HG03342 (cell line): ENCODE measurements around the gene KCTD16.

Experiments used
- ATAC-seq: cut with Tn5 transposase; IDR thresholded peaks from one replicate; pipeline ENCODE4 v1.9.1; 2021; ENCODE audit warnings: mild to moderate bottlenecking, moderate library complexity; ENCODE audit not compliant: unreplicated experiment

KCTD16 gene

DNA sequence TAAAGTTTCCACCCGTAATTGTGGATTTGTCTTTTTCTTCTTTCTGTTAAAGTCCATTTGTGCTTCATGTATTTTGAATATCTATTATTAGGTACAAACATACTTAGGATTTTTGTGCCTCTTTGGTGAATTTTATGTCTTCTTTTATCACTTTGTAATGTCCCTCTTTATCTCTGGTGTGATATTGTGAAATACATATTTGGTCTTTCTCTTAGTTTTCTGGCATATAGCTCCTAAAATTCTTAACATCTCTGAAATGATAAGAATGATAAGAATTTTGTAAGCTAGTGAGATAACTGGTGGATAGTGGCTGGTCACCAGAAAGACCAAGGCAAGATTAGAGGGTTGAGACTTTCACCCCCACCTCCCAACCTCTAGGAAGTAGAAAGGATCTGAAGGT lies 111.1 kb downstream of the KCTD16 start:
- no peak for ATAC-seq

DNA sequence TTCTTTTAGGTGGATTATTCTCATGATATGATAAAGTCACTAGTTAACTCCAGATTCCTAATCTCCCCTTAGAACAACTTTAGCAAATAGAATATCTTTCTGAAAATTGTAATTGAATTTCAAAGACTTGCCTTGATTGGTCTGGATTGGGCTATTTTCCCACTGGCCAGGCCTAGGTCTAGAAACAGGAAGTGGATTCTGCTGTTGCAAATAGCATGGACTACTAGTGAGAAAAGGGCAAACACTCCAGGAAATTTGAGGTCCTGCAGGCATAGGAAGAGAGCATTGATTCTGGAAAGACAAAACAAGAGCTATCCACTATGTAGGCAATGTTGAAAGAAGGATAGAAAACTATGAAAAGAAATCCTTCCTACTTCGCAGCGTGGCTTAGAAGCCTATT lies 113.4 kb downstream of the KCTD16 start:
- no peak for ATAC-seq

DNA sequence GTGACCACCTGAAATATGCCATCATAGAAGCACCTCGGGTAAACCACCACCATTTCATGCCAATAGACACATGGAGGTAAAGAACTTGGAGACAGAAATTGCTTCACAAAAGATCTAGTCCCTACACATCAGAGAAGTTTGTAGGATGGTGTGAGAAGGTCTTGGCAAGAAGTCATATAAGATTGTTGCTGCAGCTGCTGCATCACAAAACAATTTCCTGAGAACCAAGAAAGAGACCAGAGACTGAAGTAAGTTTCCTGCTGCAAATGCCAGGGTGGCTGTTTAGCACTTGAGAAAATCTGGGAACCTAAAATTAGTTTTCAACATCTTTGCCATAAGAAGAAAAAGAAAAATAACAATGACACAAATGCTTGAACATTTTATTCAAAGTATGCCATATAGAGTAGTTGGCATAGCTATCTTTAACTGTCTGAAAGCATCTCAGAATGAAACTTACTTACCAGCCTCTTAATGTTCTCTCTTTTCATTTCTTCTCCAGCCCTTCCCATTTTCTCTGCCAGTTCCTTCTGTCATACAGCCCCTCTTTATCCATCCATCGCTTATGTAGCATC lies 114.3 kb downstream of the KCTD16 start:
- ATAC-seq: no peak

DNA sequence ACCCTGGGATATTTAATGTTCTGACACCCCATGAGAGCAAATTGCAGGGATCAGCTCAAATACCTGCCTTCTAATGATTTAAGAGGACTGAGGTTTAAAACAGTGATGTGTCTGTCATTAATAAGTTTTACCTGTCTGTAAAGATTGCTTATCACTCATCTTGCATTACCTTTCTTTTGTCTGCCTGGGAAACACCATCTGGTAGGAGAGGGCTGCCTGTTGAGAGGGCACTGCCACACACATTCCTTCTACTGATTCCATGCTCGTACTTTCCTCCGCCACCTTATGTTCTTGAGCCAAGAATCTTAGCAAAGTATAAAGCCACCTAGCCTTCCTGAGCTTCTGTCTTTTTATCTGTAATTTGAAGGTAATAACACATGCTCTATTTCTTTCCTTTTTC lies 118.6 kb downstream of the KCTD16 start:
- ATAC-seq: no peak

DNA sequence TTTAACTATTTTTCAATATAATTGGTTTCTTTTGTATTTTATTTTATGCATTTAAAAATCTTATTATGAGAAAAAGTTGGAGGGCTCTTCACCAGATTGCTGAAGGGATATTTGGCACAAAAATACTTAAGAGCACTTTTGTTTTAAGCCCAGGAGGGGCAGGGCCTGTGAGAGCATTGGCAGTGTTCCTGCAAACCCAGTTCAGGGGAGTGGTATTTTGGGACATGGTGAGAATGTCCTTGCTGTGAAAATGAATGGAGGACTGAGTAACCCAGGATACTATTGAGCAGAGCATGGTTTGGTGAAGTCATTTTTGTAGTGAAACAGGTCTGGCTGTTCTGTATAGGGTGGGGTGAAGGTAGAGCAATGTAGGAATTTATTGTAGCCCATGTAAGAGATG lies 121.4 kb downstream of the KCTD16 start:
- ATAC-seq: no peak

DNA sequence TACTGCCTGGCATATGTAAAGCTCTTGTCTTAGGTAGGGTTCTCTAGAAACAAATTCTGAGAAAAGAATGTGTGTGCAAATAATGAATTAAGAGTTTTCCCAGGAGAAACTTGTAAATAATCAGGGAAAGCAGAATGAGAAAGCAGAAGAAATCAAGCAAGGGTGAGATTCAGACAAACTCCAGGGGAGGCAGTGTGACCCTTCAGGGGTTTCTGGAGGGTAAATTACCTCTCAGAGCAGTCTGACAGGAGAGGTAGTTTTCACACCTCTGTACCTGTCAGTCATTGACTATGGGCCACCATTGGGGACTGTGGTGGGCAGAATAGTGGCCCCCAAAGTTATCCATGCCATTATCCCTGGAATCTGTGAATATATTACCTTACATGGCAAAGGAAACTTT lies 124.6 kb downstream of the KCTD16 start:
- ATAC-seq: no peak

DNA sequence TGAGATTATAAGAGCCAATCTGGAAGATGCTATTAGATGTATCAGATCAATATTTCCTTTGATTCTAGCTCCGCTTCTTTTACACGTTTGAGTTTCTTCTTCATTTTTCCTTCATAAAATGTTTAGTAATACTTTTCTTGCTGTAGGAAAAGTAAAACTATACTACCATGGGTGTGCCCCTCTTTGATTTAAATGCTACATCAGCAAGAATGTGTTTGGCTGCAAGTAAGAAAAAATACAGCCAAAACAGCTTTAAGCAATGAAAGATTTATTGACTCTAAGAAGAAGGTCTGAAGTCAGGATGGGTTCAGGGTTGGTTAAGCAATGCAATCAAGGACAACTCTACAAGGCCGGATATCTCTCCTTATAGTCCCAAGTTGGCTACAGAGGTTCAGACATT lies 126.4 kb downstream of the KCTD16 start:
- ATAC-seq: no peak

DNA sequence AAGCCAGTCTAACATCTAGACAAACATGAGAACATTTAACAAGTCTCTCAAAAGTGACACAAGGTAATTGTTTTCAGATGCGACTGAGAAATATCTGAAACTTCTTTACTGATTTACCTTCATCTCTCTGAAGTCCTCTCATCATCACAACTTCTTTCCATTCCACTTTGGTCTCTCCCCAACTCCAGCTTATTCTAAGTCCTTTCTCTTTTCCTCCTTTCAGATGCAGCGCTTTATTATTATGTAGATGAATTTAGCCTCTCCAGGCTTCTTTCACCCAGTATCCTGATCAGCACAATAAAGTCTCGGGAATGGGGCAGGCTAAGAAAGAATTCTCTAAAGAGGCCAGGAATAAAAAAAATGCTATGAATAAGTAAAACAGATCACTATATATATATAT lies 128.0 kb downstream of the KCTD16 start:
- ATAC-seq: no peak

DNA sequence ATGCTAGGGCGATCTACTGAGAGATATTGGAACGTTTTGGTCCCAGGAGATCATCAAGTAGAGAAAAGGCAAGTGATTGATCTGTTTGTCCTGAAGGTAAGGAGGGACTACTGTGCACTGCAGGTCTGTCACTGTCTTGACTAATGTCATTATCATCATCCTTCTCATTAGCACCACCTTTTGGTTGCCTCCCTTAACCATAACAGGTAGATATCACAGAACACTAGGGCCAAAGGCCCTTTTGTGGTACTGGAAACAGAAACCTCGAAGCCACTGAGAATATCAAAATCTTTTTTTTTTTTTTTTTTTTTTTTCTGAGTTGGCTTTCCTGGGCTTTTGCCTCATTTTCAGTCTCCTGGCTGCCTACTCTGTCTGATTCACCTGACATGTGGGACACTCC lies 134.0 kb downstream of the KCTD16 start:
- no peak for ATAC-seq

DNA sequence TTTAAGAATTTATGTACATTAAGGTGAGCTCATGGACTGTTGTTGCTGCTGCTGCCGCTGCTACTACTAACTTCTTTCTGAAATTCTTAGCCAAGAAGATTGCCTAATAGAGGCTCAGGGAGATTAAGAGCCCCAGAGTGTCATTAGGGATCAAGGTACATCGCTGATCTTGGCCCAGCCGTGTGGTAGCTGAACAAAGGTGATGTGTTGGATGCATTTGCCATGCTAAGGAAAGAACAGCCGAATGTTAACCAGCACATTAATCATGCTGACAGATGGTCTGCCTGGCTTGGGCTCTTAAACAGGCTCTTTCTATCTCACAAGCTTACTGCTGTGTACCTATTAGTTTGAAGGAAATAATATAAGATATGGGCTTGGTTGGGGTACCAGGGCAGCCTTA lies 137.1 kb downstream of the KCTD16 start:
- no peak for ATAC-seq

DNA sequence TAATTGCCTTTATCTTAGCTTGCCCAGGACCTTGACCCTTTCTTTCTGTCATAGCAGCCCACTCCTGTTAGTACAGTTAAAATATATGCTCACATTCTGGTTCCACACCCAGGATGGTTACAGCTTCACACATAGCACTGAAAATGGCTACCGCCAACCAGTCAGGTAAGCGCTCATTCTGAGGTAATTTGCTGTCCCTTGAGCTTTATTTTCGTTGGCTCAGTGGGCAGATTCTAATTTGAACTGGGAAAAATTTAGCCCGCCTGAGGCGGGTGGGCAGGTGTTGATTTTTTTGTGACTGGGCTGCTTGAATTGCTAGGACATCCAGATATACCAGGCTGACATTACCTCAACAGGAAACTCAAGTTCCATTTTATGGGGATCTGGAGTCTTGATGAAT lies 137.5 kb downstream of the KCTD16 start:
- ATAC-seq: no peak

DNA sequence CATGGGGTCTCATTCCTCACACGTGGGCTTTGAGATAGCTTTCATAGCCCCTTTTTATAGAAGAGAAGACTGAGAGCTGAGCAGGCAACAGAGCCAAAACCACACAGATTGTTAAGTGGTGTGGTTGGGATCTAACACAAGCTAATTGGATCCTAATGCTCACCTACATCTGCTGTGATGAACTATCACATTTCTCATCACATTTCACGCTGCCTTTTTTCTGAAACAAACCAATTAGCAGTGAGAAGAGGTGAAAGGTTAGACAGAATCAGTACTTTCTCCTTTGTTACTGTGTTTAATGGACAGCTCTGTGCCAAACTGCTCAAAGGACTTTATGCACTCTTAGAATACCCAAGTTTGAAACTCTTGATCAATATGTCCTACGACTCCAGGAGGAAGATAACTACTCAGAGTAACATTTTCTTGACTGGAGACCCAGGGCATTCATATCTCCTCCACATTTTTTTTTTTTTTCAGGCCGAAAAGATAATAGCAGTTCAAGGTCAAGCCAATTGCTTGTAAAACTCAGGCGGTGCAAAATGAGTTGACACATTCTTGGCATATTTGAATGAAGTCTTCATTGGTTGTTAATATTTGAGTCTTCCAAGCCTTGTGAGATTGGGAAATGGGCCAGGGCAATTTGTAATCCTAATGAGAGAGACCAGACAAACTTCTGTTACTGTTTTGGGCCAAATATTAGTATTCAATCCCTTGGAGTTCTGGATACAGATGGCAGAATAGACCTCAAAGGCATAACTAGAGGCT lies 138.4 kb downstream of the KCTD16 start:
- no peak for ATAC-seq

DNA sequence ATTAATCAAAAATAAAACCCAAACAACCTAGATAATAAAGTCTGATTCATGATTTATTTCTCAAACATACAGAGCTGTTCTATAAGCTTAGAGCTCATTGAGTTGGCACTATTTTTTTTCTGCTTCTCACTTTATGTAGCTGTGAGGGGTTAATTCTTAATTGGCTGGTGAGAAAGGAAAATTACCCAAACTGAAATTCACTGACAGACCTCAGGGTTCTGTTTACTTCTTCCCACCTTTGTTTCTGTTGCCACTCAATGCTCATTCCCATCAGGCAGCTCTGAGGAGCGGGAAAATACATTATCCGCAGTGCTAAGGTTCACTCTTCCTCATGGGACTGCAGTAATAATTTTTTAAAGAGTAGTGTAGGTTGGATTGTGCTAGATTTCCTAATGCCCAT lies 139.9 kb downstream of the KCTD16 start:
- no peak for ATAC-seq

DNA sequence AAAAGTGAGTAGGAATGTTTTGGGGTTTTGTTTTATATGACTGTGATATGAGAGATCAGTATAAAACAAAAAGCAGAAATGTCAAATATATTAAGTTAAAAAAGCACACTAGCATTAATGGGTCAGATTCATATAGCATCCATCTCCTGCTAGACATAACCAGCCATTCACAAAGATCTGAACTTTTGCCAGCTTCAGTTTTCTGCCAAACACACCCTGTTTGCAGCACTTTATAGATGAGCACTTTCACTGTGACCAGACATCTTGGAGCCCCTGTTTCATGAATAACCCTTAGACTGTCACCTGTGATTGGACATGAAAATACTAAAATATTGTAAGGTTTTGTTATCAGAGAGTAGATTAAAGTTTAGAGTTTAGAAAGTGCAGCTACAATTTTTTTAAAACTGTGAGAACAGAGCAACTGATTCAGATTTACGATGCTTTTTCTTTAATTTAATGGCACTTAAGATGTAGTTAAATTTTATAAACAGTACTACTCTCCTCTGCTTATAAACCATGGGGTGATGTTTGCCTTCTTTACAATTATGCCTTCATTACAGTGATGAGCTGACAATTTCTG lies 142.6 kb downstream of the KCTD16 start:
- no peak for ATAC-seq

DNA sequence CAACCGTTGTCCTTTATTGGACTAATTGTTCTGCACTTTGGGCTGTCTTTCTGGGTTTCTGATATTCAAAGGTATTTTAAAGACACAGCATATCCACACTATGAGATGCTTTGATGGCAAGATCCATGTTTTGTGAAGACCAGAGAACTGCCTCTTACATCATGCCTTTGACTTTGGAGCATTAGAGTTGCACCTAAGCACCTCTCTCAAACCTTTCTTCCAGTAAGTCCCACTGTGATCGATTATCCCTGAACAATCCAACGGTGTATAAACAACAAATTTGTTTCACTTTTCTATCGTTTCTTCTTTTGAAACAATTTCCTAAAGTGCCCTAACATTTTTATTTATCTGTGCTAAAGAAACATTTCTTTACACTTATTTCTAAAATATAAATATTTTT lies 144.4 kb downstream of the KCTD16 start:
- ATAC-seq: no peak

DNA sequence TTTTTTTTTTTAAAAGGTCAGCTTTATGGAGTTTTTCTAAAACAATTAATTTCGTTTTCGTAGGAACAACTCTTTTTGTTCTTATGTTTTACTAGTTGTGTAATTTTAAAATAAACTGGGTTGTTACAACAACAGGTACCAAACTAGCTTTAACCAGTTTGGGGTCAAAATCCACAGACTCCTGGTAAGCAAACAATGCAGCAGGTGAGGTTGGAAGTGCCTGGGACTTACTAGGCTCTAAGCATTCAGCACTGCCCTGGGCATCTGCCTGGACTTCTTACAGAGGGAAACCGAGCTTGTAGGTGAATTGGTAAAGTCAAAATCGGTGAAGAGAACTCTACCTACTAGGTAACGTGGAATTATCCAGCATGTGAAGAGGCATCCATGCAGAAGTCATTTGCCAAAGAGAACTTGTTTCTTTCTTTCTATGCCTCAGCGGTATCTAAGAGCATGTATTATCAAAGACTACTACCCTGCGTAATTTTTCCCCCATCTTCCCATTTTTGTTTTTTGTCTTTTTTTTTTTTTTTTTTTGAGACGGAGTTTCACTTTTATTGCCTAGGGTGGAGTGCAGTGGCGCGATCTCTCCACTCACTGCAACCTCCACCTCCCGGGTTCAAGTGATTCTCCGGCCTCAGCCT lies 145.4 kb downstream of the KCTD16 start:
- ATAC-seq: no peak

DNA sequence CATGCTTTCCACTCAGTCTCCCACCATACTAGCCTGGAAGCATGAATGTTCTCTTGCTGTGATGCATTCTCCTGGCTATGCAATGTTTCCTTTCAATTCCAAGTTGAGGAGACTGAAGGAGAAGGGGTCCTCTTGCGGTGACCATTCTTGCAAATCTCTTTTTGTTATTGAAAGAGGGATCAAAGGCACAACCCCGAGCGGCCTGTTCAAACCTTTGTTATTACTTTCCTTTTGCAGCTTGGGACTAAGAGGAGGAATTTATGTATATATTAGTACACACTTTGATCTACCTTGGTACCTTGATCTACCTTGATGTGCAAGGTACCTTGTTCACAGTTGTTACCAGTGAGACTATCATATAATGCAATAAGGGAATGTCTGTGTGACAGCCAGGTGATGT lies 147.3 kb downstream of the KCTD16 start:
- no peak for ATAC-seq

DNA sequence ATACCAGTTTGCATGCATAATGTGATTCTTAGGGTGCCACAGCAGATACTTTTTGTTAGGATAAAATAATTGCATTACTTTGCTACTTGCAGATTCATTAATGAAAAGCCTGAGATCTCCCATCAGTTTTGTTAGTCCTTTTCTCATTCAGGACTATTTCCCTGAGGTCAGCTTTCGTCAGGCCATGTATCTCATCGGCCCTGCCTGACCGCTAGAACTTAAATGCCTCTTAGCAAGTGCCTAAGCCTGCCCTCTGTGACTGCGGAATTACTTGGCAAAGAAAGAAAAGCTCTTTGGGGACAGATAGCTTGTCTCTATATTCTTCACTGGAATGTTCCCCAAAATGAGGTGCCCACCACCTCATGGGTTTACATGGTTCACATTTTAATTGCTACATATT lies 147.8 kb downstream of the KCTD16 start:
- ATAC-seq: no peak

DNA sequence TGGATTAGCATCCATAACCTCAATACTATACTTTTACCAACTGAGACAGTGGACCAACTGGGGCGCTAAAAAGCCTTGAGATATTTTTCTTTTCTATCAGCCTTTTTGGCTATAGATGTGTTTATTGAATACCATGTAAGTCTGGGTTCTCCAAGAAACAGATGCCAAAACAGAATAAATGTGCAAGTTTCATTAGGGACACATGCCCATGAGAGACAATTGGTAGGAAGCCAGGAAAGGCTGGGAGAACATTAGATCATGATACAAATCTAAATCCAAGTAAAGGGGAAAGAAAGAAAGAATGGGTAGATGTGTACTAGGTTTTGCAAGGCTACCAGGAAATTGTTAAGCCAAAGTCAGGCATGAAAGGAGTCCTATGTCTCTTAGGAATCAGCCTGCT lies 152.5 kb downstream of the KCTD16 start:
- ATAC-seq: no peak

DNA sequence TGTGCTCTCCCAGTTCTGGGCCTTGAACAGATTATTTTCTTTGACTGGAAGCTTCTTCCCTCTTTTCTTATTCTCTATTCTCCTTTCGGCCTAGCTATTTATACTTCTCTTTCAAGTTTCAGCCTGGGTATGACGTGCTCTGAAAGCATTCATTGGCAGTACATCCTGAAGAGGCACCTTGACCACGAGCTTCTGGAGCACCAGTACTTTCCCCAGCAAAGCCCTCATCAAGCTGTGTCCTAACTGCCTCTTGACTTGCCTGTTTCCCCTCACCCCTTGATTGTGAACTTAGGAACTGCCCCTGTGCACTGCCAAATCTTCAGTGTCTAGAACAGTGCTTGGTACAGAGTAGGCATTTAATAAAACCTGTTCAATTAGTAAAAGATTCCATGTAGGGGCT lies 154.9 kb downstream of the KCTD16 start:
- ATAC-seq: no peak

DNA sequence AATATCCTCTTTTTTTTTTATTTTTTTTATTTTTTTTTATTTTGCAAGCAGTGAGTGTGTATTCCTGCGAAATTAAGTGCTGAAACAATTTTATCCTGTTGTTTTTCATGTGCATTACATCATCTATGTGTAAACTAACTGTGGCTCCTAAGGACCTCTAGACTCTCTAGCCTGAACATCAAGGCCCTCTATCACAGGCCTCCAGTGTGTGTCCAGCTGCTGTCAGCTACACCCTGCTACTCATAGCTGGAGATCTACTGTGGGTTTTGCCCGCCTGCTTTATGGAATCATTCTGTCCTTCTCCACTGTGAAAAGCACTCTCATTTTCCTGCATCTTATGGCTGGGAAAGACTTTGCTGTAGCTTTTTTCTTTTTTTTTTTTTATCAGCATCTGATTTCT lies 157.8 kb downstream of the KCTD16 start:
- no peak for ATAC-seq

DNA sequence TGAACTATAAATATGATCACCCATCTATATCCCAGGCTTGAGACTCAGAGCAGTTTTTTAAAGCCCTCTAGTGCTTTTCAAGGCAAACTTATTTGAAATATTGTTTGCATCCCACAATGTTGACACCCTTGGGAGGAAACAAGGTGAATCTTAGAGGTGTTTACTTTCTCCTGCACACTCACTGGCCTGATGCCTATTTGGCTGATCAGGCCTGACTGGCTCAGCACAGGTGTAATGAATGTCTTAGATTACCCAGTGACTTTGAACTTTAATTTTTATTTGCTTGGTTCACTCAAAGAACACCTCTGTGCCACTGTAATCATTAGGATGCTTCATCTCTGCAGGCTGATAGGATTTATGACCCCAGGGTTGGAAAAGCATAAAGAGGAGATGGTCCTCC lies 158.3 kb downstream of the KCTD16 start:
- ATAC-seq: no peak
